ENCODE data around the gene SFTA2. TPM values are rescaled to one million over a fixed set of nuclear protein-coding genes. Genes with fewer than 3 reads are reported as not detected.

The SFTA2 gene
- polyA plus RNA-seq, 1 donor from 2014 or later, result not detected

GRCh38 chr6:30884521-30885480 is 47.2 kb downstream of the SFTA2 start:
- Histone ChIP-seq H2AFZ (ENCODE audit: low read depth, low read length) (no peak overlapping the region), H3F3A (ENCODE audit: insufficient read depth, low read length, poor library complexity, severe bottlenecking) (peaks cover 23% of the 10 kb centered on the region), H3K4me3 (ENCODE audit: low read length) (peak overlapping the region; percentile 72), H3K9me2 (ENCODE audit: insufficient read depth, low read length) (no peaks in the 10 kb centered on the region), H3K4me2 (ENCODE audit: low read length) (peak overlapping the region; percentile 89), H3K36me3 (ENCODE audit: insufficient read depth, low read length) (no peaks in the 10 kb centered on the region), H4K20me1 (ENCODE audit: insufficient read depth) (peaks cover 5% of the 10 kb centered on the region), H3K27ac (ENCODE audit: low read length) (peak overlapping the region; percentile 100), H3K27me3 (ENCODE audit: insufficient read depth, low read depth, low read length) (no peaks in the 10 kb centered on the region), H3K9me3 (ENCODE audit: low read length) (no peaks in the 10 kb centered on the region), H3K9ac (ENCODE audit: low read length) (peak overlapping the region; percentile 99), H3K79me2 (replicated peaks; ENCODE audit: insufficient read depth, low read length) (peaks cover 95% of the 10 kb centered on the region)
- TF ChIP-seq SMC3 (conservative IDR thresholded peaks at IDR 0.05; ENCODE audit: poor library complexity), result no peak
- peak; percentile 17 for TF ChIP-seq POLR2AphosphoS5 (IDR thresholded peaks at IDR 0.05)
- TF ChIP-seq TAF1 (IDR thresholded peaks at IDR 0.05; ENCODE audit: low read depth), result peak; percentile 24

GRCh38 chr6:30883685-30884520 is 48.1 kb downstream of the SFTA2 start, which contains the start of gene DDR1:
TSS of gene DDR1 (plus strand) at chr6:30884519. CDS start at chr6:30888730, 4,211 bp downstream.
- H3K27ac ChIP-seq (ENCODE audit: low read length), result peak within 1 kb of the TSS; percentile 100
- H3K4me3 ChIP-seq (ENCODE audit: low read length), result peak within 1 kb of the TSS; percentile 72
- H3K36me3 ChIP-seq (ENCODE audit: insufficient read depth, low read length), result no peaks in the 10 kb centered on the region
- peak within 1 kb of the TSS; percentile 99 for H3K9ac ChIP-seq (ENCODE audit: low read length)
- H3K9me2 ChIP-seq (ENCODE audit: insufficient read depth, low read length), result no peaks in the 10 kb centered on the region
- H3K9me3 ChIP-seq (ENCODE audit: low read length), result no peaks in the 10 kb centered on the region
- H3F3A ChIP-seq (ENCODE audit: insufficient read depth, low read length, poor library complexity, severe bottlenecking), result peaks cover 26% of the 10 kb centered on the region
- H4K20me1 ChIP-seq (ENCODE audit: insufficient read depth), result peaks cover 2% of the 10 kb centered on the region
- peaks cover 93% of the 10 kb centered on the region for H3K79me2 ChIP-seq (replicated peaks; ENCODE audit: insufficient read depth, low read length)
- H2AFZ ChIP-seq (ENCODE audit: low read depth, low read length), result peak within 1 kb of the TSS; percentile 10
- no peak for TF ChIP-seq EZH2 (IDR thresholded peaks at IDR 0.05; ENCODE audit: borderline replicate concordance, insufficient read depth, low read length, poor library complexity, severe bottlenecking)
- no peaks in the 10 kb centered on the region for H3K27me3 ChIP-seq (ENCODE audit: insufficient read depth, low read depth, low read length)
- peak within 1 kb of the TSS; percentile 99 for H3K4me2 ChIP-seq (ENCODE audit: low read length)

GRCh38 chr6:30882759-30883684 is 48.9 kb downstream of the SFTA2 start:
- Histone ChIP-seq H3K79me2 (replicated peaks; ENCODE audit: insufficient read depth, low read length) (peaks cover 90% of the 10 kb centered on the region), H3K4me2 (ENCODE audit: low read length) (peak overlapping the region; percentile 99), H3K9me2 (ENCODE audit: insufficient read depth, low read length) (no peaks in the 10 kb centered on the region)

More at GRCh38 chr6:30882759-30883684, 48.9 kb downstream of the SFTA2 start:
- H3K9me3 ChIP-seq (ENCODE audit: low read length), result no peaks in the 10 kb centered on the region
- peak overlapping the region; percentile 99 for H3K9ac ChIP-seq (ENCODE audit: low read length)
- H3K4me3 ChIP-seq (ENCODE audit: low read length), result peak overlapping the region; percentile 72
- TF ChIP-seq EP300 (conservative IDR thresholded peaks at IDR 0.05; ENCODE audit: poor library complexity, severe bottlenecking), result no peak
- TF ChIP-seq TAF1 (IDR thresholded peaks at IDR 0.05; ENCODE audit: low read depth), result peak; percentile 1
- H3F3A ChIP-seq (ENCODE audit: insufficient read depth, low read length, poor library complexity, severe bottlenecking), result peaks cover 26% of the 10 kb centered on the region
- H4K20me1 ChIP-seq (ENCODE audit: insufficient read depth), result no peaks in the 10 kb centered on the region
- peak overlapping the region; percentile 10 for H2AFZ ChIP-seq (ENCODE audit: low read depth, low read length)
- H3K27ac ChIP-seq (ENCODE audit: low read length), result peak overlapping the region; percentile 100
- no peaks in the 10 kb centered on the region for H3K27me3 ChIP-seq (ENCODE audit: insufficient read depth, low read depth, low read length)
- no peaks in the 10 kb centered on the region for H3K36me3 ChIP-seq (ENCODE audit: insufficient read depth, low read length)
